ENCODE results near the gene PHKB.

GRCh38 chr16:47424846-47425245 is 36.3 kb upstream of the PHKB start:
- TF ChIP-seq EZH2phosphoT487 (IDR thresholded peaks at IDR 0.05; ENCODE audit: insufficient read depth, low read depth) (no peak), EZH2 (IDR thresholded peaks at IDR 0.05; ENCODE audit: insufficient read depth, poor library complexity, severe bottlenecking) (no peak)

All from GM23248 (cell line).